Muscle of leg (tissue), 11 donors: Measurements from ENCODE around the gene TAS1R2. TPM values are rescaled to one million over a fixed set of nuclear protein-coding genes. Genes with fewer than 3 reads are reported as not detected.

ENCODE experiments used
- DNase-seq: peaks from one replicate; pipeline ENCODE4 v3.0.0; 2013
- H3K27ac ChIP-seq: one replicate; pipeline ENCODE4 v1.5.1; 2013; ENCODE audit warnings: mild to moderate bottlenecking, low read length, control low read depth
- H3K27me3 ChIP-seq: one replicate; pipeline ENCODE4 v1.6.1; 2013; ENCODE audit warnings: low read length; ENCODE audit not compliant: control insufficient read depth, insufficient read depth
- H3K36me3 ChIP-seq: one replicate; pipeline ENCODE4 v1.6.1; 2013; ENCODE audit warnings: low read length; ENCODE audit not compliant: control insufficient read depth, insufficient read depth
- H3K4me1 ChIP-seq: one replicate; pipeline ENCODE4 v1.6.1; 2013; ENCODE audit warnings: low read length; ENCODE audit not compliant: control insufficient read depth, insufficient read depth
- H3K4me3 ChIP-seq: one replicate; pipeline ENCODE4 v1.5.1; 2013; ENCODE audit warnings: low read length, control low read depth
- H3K9me3 ChIP-seq: replicated peaks from 2 replicates; pipeline ENCODE4 v1.6.1; 2013; ENCODE audit warnings: low read depth, low read length; ENCODE audit not compliant: control insufficient read depth
- WGBS: methylation state at CpG from one replicate; pipeline ENCODE4 v1.1.5; 2013; ENCODE audit warnings: missing lambda C conversion rate; ENCODE audit not compliant: insufficient coverage; 5-methylcytosine and 5-hydroxymethylcytosine counted together
- polyA plus RNA-seq, 8 donors: library from polyadenylated mRNA; unstranded; fragments of 120-200 nt; gene quantifications; one replicate each; pipeline versions ENCODE4 v1.2.1 to v1.2.3, GENCODE V29; 2013; ENCODE audit warnings: inconsistent platforms in 1 of 8, low replicate concordance in 1 of 8; ENCODE audit not compliant: insufficient read length in 8 of 8, insufficient read depth in 1 of 8
- total RNA-seq: library from RNA; stranded (reverse); fragments of 120-200 nt; gene quantifications from one replicate; pipeline ENCODE4 v1.2.4, GENCODE V29; 2013

The TAS1R2 gene
- total and polyA plus RNA-seq, 9 donors: not detected

DNA sequence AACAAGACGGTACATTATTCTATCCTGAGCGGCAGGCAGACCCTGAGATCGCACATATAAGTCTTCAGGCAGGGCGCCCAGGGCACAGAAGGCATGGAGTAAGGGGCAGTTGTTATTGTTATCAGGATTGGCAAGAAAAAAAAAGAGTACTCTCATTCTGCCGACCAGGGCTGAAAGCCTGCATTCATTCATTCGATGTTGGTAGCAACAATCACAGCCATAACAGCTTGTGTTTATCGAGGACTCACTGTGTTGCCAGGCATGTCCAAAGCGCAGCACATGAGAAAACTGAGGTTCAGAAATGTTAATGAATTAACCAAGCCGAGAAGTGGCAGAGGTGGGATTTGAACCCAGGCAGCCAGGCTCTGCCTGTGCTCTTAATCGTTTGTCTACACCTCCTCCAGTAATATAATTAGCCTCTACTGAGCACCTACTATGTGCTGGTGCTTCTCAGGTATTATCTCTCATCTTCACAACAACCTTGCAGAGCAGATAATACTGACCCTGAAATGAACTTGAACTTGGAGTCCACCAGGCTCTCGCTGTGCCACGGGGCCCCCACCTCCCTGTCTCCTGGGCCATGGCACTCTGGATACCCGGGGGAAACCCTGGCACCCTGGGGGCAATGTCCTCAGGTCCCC lies 56.2 kb downstream of the TAS1R2 start:
- Histone ChIP-seq H3K9me3 (no peaks in the 10 kb centered on the region), H3K27ac (peak overlapping the region; percentile 91), H3K36me3 (no peaks in the 10 kb centered on the region), H3K4me1 (peaks cover 83% of the 10 kb centered on the region), H3K4me3 (no peak overlapping the region), H3K27me3 (no peaks in the 10 kb centered on the region)
- peak; percentile 72 for DNase-seq
- WGBS: 41% methylated on average over 8 of the region's 13 CpGs

DNA sequence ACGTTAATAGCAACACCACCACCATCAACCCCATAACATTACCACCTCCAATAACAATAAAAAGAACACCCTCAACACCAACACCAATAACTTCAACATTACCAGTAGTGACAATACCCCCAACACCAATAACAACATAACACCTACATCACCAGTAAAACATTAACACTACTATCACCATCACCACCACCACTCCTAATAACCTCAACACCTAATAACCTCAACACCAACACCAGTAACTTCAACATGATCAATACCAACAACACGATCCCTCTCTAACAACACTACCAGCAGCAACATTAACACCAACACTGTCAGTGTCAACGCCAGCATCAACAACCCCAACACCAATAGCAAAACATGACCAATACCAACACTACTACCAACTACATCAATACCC lies 57.2 kb downstream of the TAS1R2 start:
- H3K9me3 ChIP-seq: no peaks in the 10 kb centered on the region
- H3K27me3 ChIP-seq: no peaks in the 10 kb centered on the region
- no peak overlapping the region for H3K27ac ChIP-seq
- no peaks in the 10 kb centered on the region for H3K36me3 ChIP-seq
- peaks cover 78% of the 10 kb centered on the region for H3K4me1 ChIP-seq
- H3K4me3 ChIP-seq: no peak overlapping the region
- DNase-seq: no peak
- WGBS: 87% methylated on average over 3 of the region's 3 CpGs

DNA sequence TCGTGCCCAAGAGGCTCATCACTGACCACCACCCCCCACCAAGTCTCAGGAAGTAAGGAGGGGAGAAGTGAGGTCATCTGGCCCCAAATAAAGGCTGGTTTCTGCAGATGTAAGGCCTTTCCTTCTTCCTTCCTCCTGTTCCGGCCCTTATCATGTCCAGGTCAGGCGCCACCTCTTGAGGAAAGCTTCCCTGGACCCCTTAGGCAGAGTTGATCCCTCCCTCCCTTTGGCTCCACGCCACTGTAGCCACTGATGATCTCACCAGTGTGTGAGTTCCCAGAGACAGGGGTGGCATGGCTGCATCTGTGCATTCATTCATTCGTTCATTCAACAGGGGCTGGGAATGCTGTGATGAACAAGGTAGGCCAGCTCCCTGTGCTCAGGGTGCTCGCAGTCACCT lies 59.2 kb downstream of the TAS1R2 start:
- Histone ChIP-seq H3K36me3 (no peaks in the 10 kb centered on the region), H3K27me3 (no peaks in the 10 kb centered on the region), H3K9me3 (no peaks in the 10 kb centered on the region), H3K4me3 (no peak overlapping the region), H3K4me1 (peaks cover 73% of the 10 kb centered on the region), H3K27ac (peak overlapping the region; percentile 83)
- 67% methylated on average over 1 of the region's 6 CpGs for WGBS
- DNase-seq: no peak

DNA sequence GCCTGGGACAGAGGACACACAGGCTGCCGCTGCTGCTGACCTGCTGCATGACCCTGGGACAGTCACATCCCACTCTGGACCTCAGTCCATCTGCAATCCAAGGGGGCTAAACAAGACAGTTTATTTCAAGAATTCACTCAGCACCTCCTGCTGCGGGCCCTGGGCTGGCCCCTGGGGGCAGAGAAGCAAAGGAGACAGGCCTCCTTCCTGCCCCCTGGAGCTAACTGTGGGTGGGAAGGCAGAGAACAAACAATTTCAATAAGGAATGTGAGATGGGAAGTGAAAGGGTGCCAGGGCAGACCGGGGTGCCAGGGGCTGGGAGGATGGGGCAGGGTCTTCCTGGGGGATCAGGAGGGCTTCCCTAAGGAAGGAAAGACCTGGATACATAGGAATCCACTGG lies 60.0 kb downstream of the TAS1R2 start:
- WGBS: 25% methylated on average over 3 of the region's 3 CpGs
- H3K27me3 ChIP-seq: no peaks in the 10 kb centered on the region
- H3K4me3 ChIP-seq: no peak overlapping the region
- H3K36me3 ChIP-seq: no peaks in the 10 kb centered on the region
- no peaks in the 10 kb centered on the region for H3K9me3 ChIP-seq
- peak overlapping the region; percentile 83 for H3K27ac ChIP-seq
- no peak for DNase-seq
- peaks cover 72% of the 10 kb centered on the region for H3K4me1 ChIP-seq

DNA sequence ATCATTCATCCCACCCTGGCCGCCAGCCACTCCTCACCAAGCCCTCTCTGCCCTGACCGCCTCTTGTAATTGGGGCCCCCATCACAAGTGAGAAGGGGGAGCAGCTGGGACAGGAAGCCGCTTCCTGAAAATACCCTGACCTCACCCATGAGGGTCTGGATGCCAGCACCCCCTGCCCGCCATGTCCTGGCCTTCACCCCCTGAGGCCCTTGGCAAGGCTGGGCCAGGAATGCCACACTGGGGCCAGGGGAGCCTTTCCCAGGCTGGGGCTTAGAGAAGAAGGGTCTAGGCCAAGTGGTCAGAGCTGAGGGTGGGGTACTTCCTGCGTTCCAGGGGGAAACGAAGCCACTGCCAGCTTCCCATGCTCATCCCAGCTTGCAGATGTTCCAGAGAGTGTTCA lies 60.5 kb downstream of the TAS1R2 start:
- Histone ChIP-seq H3K36me3 (no peaks in the 10 kb centered on the region), H3K4me3 (no peak overlapping the region), H3K27ac (peak overlapping the region; percentile 83), H3K9me3 (no peaks in the 10 kb centered on the region), H3K27me3 (no peaks in the 10 kb centered on the region), H3K4me1 (peaks cover 72% of the 10 kb centered on the region)
- peak; percentile 85 for DNase-seq
- 67% methylated on average over 3 of the region's 6 CpGs for WGBS

DNA sequence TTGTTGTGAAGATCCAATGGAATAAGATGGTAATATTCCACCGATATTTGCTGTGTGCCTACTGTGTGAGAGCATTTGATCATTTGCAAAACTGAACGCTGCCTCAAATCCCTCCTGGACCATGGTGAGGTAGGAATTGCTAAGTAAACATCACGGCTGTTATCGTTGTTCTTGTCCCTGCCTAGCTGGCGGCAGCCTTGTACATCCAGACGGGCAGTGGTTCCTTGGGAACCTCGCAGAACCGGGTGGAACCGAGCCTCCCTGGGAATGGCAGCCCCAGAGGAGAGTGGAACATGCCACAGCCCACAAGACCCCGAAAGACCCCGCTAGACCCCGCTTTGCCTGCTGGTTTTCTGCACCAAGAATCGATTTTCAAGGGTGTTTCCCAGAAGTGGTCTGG lies 60.9 kb downstream of the TAS1R2 start:
- WGBS: 66% methylated on average over 10 of the region's 13 CpGs

DNA sequence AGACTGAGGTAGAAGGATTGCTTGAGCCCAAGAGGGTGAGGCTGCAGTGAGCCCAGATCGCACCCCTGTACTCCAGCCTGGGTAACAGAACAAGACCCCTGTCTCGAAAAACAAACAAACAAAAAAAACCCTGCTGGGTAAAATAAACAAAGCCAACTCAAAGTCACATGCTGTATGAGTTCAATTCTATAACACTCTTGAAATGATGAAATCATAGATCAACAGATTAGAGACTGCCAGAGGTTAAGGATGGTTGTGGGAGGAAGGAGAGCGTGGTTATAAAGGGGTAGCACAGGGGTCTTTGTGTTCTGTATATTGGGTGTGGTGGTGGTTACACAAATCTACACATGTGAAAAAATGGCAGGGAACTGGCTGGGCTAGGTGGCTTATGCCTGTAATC lies 62.5 kb downstream of the TAS1R2 start:
- 83% methylated on average over 1 of the region's 3 CpGs for WGBS

More for the DNA sequence above, 60.9 kb downstream of the TAS1R2 start:
- Histone ChIP-seq H3K9me3 (no peaks in the 10 kb centered on the region), H3K27me3 (no peaks in the 10 kb centered on the region), H3K27ac (peak overlapping the region; percentile 83), H3K4me3 (no peak overlapping the region), H3K4me1 (peaks cover 71% of the 10 kb centered on the region), H3K36me3 (no peaks in the 10 kb centered on the region)
- no peak for DNase-seq

DNA sequence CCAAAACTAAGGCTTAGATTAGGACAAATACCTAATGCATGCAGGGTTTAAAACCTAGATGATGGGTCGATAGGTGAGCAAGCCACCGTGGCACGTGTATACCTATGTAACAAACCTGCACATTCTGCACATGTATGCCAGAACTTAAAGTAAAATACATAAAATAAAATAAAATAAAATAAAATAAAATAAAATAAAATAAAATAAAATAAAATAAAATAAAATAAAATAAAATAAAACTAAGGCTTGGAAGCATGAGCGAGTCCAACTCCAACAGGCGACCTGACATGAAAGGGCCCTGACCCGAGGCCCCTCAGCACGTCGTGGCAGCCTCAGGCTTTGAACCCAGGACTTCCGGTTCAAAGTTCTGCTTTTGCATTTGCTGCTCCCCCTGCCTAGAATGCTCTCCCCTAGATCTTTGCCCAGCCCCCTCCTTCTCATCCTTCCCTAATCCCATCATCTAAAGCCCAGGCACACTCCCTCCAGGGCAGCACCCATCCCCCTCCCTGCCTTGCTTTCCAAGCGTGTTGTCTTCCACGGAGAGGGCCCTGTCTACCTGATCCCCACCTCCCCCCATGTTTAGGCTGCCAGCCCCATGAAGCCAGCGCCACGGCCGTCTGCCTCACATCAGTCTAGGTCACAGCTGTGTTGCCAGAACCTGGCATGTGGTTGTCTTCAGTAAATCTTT lies 64.3 kb downstream of the TAS1R2 start:
- H3K27me3 ChIP-seq: no peaks in the 10 kb centered on the region

More for the DNA sequence above, 62.5 kb downstream of the TAS1R2 start:
- Histone ChIP-seq H3K4me3 (no peak overlapping the region), H3K27me3 (no peaks in the 10 kb centered on the region), H3K36me3 (no peaks in the 10 kb centered on the region), H3K27ac (no peak overlapping the region), H3K4me1 (peaks cover 62% of the 10 kb centered on the region), H3K9me3 (peaks cover 3% of the 10 kb centered on the region)
- no peak for DNase-seq

DNA sequence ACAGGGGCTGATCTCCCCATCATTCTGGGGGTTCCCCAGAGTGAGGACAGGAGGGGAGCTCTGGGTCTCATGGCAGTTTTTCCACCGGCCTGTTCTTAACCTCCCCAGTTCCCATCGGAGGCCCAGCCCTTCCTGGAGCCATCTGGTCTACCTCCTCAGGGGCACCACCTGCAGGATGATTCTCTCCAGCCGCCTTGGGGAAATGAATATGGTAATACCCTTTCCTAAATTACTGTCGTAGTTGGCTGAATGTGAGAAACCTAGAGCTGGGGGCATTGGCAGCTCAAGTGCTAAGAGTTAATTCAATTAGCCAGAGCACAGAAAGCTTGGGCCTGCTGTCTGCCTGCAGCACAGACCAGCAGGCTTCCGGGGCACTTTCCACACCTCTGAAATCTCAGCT lies 64.9 kb downstream of the TAS1R2 start:
- DNase-seq: no peak
- H3K36me3 ChIP-seq: no peaks in the 10 kb centered on the region
- peaks cover 47% of the 10 kb centered on the region for H3K4me1 ChIP-seq
- H3K27me3 ChIP-seq: no peaks in the 10 kb centered on the region
- H3K9me3 ChIP-seq: peaks cover 3% of the 10 kb centered on the region
- no peak overlapping the region for H3K4me3 ChIP-seq
- 50% methylated on average over 1 of the region's 5 CpGs for WGBS
- peak overlapping the region; percentile 37 for H3K27ac ChIP-seq

More for the DNA sequence above, 64.3 kb downstream of the TAS1R2 start:
- peaks cover 3% of the 10 kb centered on the region for H3K9me3 ChIP-seq
- no peak for DNase-seq
- peak overlapping the region; percentile 15 for H3K27ac ChIP-seq
- H3K4me3 ChIP-seq: no peak overlapping the region
- no peaks in the 10 kb centered on the region for H3K36me3 ChIP-seq
- WGBS: 51% methylated on average over 8 of the region's 14 CpGs
- H3K4me1 ChIP-seq: peaks cover 52% of the 10 kb centered on the region

DNA sequence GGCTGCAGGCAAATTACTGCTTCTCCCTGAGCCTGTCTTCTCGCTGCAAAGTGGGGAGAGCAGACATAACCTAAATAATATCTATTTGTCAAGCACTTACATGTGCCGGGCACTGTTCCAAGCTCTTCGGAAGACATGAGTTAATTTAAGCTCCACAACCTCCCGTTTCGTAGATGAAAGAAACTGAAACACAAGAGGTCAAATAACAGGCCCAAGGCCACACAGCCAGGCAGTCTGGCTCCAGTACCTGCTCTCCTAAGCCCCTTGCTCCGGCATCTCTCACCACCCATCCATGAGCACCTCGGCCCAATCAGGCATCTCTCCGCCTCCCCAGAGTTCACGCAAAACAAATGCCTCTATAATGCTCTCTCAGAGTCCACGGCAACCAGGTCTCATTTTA lies 65.4 kb downstream of the TAS1R2 start:
- DNase-seq: peak; percentile 66

More for the DNA sequence above, 65.4 kb downstream of the TAS1R2 start:
- Histone ChIP-seq H3K27ac (peak overlapping the region; percentile 10), H3K36me3 (no peaks in the 10 kb centered on the region), H3K4me3 (no peak overlapping the region), H3K4me1 (peaks cover 41% of the 10 kb centered on the region), H3K27me3 (no peaks in the 10 kb centered on the region), H3K9me3 (peaks cover 3% of the 10 kb centered on the region)
- 25% methylated on average over 8 of the region's 10 CpGs for WGBS
